Activated naive CD8-positive, alpha-beta T cell treated with anti-CD3 and anti-CD28 coated beads, Interleukin-2, amount 10 ng/mL, durations not matched to agents 7 days and 5 days (primary cell): ENCODE results near the gene TRAF2. TPM values are rescaled to one million over a fixed set of nuclear protein-coding genes. Genes with fewer than 3 reads are reported as not detected.

Experiments used
- ATAC-seq: fragments of 150-1000 bp; cut with Tn5 transposase; one replicate; pipeline ENCODE4 v1.10.0; 2021; ENCODE audit warnings: low read depth, moderate library complexity
- POLR2A ChIA-PET: fragments of 350-600 bp; sonication (Branson Sonifier 250); formaldehyde crosslinking; loops from one replicate; lab custom pipeline; 2021; ENCODE audit warnings: antibody characterized with exemption; lab: Charles Lee
- DNase-seq: peaks from one replicate; pipeline ENCODE4 v3.0.0; 2021
- H3K27ac Mint-ChIP-seq: one replicate; pipeline ENCODE4 v1.8.0; 2022; ENCODE audit warnings: mild to moderate bottlenecking, mixed read lengths
- H3K27me3 Mint-ChIP-seq: one replicate; pipeline ENCODE4 v1.8.0; 2022; ENCODE audit warnings: mild to moderate bottlenecking, moderate library complexity, mixed read lengths
- H3K36me3 Mint-ChIP-seq: one replicate; pipeline ENCODE4 v1.8.0; 2021; ENCODE audit warnings: mild to moderate bottlenecking, mixed read lengths
- H3K4me1 Mint-ChIP-seq: one replicate; pipeline ENCODE4 v1.8.0; 2021; ENCODE audit warnings: mixed read lengths
- H3K4me3 Mint-ChIP-seq: one replicate; pipeline ENCODE4 v1.8.0; 2022; ENCODE audit warnings: mild to moderate bottlenecking, moderate library complexity, mixed read lengths
- H3K9me3 Mint-ChIP-seq: one replicate; pipeline ENCODE4 v1.8.0; 2021; ENCODE audit warnings: mixed read lengths
- total RNA-seq, 2 experiments: library from RNA; stranded (reverse); gene quantifications; one replicate each; pipeline ENCODE4 v1.2.3, GENCODE V29; 2021

The TRAF2 gene
- total RNA-seq, 2 experiments from 2014 or later = 44.0 to 52.1 TPM

DNA sequence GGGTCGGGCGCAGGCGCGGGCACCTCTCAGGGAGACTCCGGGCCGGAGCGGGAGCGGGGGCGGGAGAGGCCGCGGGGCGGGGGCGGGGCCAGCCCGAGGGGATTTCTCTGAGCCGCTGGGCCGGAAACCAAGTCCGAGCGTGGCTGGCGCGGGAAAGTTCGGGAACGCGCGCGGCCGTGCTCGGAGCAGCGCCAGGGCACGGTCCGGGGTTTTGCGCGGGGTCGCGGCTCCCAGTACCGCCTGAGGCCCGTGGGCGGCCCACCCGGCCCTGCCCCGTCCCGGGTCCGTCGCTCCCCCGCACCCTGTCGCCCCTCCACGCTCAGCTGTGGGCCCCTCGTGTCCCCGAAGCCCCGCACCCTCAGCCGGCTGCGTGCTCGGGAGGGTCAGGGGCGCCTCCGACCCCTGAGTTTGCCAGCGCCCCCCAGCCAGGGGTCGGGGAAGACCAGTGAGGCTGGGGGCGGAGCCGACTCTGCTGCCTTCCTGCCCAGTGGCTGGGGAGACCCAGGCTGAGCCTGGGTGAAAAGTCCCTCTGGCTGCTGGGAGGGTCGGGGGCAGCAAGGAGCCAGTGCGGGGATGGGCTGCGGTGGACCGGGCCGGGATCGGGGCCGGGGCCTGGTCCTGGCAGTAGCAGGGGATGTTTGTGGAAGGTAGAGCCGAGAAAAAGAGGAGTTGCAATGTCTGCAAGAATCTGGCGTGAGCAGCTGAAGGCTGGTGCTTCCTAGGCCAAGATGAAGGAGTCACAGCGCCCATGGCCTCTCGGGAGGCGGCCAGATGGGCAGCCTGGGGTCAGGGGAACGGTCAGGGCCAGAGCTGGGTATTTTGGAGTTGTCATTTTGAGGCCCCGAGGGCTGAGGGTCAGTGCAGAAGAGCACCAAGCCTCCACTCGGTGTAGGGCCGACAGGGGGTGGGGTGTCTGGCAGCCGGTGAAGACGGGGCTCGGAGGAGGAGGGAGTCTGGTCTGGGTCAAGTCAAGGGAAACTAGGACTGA, 588 bp downstream of the TRAF2 start:
- Mint-ChIP-seq H3K36me3 (no peaks in the 10 kb centered on the region), H3K9me3 (no peaks in the 10 kb centered on the region), H3K27me3 (no peaks in the 10 kb centered on the region), H3K4me1 (peaks cover 25% of the 10 kb centered on the region), H3K4me3 (peak overlapping the region; percentile 99), H3K27ac (peak overlapping the region; percentile 88)
- peak; percentile 66 for DNase-seq
- ATAC-seq = peak; percentile 21
- POLR2A ChIA-PET = interaction anchor here (0.6 to 3.3 kb wide), 13 partner anchors 15 to 354 kb away, joined by 3 to 38 read pairs (median 4); partner anchors contain the start of genes EDF1, PAXX, RABL6 and TUBB4B

DNA sequence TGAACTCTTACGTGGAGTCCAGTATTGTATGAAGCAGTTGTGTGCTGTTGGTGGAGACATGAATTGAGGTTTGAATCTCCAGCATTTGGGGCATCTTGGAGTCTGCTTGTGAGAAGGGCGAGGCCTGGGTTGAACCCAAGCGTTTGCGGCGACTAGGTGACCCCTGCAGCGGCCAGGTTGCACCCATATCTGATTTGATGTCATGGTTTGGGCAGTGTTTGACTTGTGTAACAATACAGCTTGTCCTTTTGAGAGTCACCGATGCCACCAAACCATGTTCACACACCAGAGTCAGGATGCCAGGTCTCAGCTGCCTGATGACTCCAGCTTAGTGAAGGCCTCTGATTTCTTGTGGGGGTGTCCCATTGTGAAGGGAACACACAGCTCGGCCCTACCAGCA, 2.1 kb downstream of the TRAF2 start:
- H3K27ac Mint-ChIP-seq = no peak overlapping the region
- H3K36me3 Mint-ChIP-seq = no peaks in the 10 kb centered on the region
- H3K4me1 Mint-ChIP-seq = peaks cover 18% of the 10 kb centered on the region
- ATAC-seq (no peak), DNase-seq (no peak)
- no peaks in the 10 kb centered on the region for H3K9me3 Mint-ChIP-seq
- POLR2A ChIA-PET = interaction anchor here (3.3 kb wide), 1 partner anchor 13 kb away, joined by 38 read pairs; no protein-coding TSS in a partner anchor
- no peak overlapping the region for H3K4me3 Mint-ChIP-seq
- no peaks in the 10 kb centered on the region for H3K27me3 Mint-ChIP-seq

DNA sequence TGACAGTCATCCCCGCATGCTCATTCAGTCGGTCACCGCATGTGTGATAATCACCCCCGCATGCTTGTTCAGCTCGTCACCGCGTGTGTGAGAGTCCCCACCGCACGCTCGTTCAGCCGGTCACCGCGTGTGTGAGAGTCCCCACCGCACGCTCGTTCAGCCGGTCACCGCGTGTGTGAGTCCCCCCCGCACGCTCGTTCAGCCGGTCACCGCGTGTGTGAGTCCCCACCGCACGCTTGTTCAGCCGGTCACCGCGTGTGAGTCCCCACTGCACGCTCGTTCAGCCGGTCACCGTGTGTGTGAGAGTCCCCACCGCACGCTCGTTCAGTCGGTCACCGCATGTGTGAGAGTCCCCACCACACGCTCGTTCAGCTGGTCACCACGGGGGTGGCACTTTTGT, 3.5 kb downstream of the TRAF2 start:
- Mint-ChIP-seq H3K27ac (no peak overlapping the region), H3K4me1 (peaks cover 19% of the 10 kb centered on the region), H3K9me3 (no peaks in the 10 kb centered on the region), H3K27me3 (no peaks in the 10 kb centered on the region), H3K36me3 (peaks cover 4% of the 10 kb centered on the region), H3K4me3 (no peak overlapping the region)
- POLR2A ChIA-PET = no interaction called here
- DNase-seq (no peak), ATAC-seq (no peak)

DNA sequence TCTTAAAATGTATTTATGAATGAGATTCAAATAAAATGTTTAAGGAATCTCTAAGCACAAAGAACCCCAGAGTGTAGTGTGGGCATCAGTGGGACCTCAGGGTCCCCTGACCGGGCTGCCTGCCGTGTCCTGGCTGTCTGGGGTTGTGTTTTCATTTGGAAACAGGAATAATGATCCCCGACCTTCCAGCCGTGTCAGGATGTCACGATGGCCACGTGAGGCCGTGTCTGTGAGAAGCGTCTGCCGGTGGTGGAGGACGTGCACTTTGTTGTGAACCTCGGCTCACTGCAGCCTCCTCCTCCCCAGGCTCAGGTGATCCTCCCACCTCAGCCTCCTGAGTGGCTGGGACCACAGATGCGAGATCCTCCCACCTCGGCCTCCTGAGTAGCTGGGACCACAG, 4.3 kb downstream of the TRAF2 start:
- H3K9me3 Mint-ChIP-seq = no peaks in the 10 kb centered on the region
- H3K27me3 Mint-ChIP-seq = no peaks in the 10 kb centered on the region
- H3K36me3 Mint-ChIP-seq = peaks cover 5% of the 10 kb centered on the region
- H3K27ac Mint-ChIP-seq = no peak overlapping the region
- ATAC-seq (no peak), DNase-seq (no peak)
- POLR2A ChIA-PET = no interaction called here
- no peak overlapping the region for H3K4me3 Mint-ChIP-seq
- peaks cover 19% of the 10 kb centered on the region for H3K4me1 Mint-ChIP-seq

DNA sequence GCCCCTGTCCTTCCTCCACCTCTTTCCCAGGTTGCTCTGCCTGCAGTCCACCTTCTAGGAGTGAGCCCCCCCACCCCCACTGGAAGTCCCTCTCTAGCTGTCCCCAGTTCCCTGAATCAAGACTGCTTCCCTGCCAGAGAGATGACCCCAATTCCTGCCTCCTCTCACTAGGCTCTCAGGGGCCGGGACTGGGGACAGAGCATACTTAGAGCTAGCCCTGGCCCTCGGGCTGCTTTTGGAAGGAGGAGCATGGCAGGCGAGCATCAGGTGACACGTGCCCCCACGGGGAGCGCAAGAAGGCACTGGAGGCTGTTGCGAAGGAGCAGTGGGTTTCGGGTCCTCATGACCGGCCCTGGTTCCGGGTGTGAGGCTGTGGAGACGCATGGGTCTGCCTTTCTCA, 9.7 kb downstream of the TRAF2 start:
- POLR2A ChIA-PET = no interaction called here
- no peaks in the 10 kb centered on the region for H3K9me3 Mint-ChIP-seq
- peak overlapping the region; percentile 45 for H3K27ac Mint-ChIP-seq
- peaks cover 23% of the 10 kb centered on the region for H3K4me1 Mint-ChIP-seq
- ATAC-seq (no peak), DNase-seq (no peak)
- no peak overlapping the region for H3K4me3 Mint-ChIP-seq
- H3K27me3 Mint-ChIP-seq = no peaks in the 10 kb centered on the region
- H3K36me3 Mint-ChIP-seq = peaks cover 15% of the 10 kb centered on the region

DNA sequence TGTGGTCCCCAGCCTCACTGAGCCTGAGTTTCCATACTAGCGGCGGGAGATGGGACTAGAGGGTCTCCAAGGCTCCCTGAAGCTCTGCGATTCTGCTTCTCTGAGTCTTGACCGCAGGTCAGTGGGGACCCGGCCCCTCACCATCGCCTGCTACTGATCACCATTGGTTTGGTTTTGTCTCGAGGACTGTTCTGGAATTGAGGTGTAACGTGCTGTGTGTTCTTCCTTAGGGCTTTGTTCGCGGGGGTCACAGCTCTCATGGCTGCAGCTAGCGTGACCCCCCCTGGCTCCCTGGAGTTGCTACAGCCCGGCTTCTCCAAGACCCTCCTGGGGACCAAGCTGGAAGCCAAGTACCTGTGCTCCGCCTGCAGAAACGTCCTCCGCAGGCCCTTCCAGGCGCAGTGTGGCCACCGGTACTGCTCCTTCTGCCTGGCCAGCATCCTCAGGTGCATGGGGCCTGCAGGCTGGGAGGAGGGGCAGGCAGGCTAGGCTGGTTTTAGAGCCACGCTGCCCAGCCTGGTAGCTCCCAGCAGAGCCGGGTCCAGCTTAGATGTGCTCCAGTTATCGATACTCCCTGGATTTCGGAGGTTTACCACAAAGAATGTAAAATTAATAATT, 12.3 kb downstream of the TRAF2 start:
- Mint-ChIP-seq H3K4me1 (peaks cover 37% of the 10 kb centered on the region), H3K27me3 (no peaks in the 10 kb centered on the region), H3K36me3 (peaks cover 22% of the 10 kb centered on the region), H3K27ac (peak overlapping the region; percentile 34), H3K9me3 (no peaks in the 10 kb centered on the region), H3K4me3 (no peak overlapping the region)
- POLR2A ChIA-PET = no interaction called here
- ATAC-seq (no peak), DNase-seq (no peak)

DNA sequence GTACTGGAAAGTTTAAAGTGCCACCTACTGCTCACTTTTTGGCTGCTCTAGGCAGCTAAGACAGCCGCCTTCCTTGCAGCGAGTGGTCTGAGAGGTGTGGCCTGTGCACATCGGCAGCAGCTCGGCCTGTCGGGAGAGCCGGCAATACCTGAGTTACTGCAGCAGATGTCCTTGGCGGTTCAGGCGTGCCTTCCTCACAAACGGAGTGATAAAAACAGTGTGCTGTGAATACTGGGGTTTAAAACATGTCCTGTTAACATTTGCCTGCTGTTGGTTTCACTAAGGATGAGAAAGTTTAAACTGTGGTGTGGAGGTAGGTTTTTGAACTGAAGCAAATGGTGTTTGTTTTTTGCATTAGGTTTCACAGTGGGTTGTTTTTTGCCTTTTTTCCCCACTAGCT, 12.9 kb downstream of the TRAF2 start:
- ATAC-seq (no peak), DNase-seq (no peak)
- Mint-ChIP-seq H3K36me3 (peaks cover 22% of the 10 kb centered on the region), H3K9me3 (no peaks in the 10 kb centered on the region), H3K27me3 (no peaks in the 10 kb centered on the region), H3K4me1 (peaks cover 36% of the 10 kb centered on the region), H3K4me3 (no peak overlapping the region), H3K27ac (peak overlapping the region; percentile 56)
- POLR2A ChIA-PET = no interaction called here

DNA sequence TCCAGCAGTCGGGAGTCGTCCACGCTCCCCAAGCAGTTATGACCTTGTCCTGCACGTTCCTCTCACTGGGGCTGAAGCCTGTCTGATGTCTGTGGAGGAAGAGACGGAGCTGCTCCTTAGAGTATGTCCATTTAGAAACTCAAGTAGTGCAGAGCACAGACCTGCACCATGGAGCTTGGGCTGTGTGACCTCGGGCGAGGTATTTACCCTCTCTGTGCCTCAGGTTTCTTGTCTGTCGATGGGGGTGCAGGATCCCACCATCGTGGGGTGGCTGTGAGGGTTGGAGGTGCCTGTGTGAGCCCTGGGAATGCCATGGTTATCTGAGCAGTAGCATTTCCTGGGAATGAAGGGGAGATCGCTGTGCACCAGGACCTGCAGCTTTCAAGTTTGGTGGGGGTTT, 14.2 kb downstream of the TRAF2 start:
- H3K27me3 Mint-ChIP-seq = no peaks in the 10 kb centered on the region
- no peak for ATAC-seq
- H3K9me3 Mint-ChIP-seq = no peaks in the 10 kb centered on the region
- peak overlapping the region; percentile 79 for H3K27ac Mint-ChIP-seq
- DNase-seq = no peak
- POLR2A ChIA-PET = interaction anchor here (3.6 kb wide), 1 partner anchor 13 kb away, joined by 38 read pairs; the partner anchor contains the start of gene TRAF2
- peaks cover 37% of the 10 kb centered on the region for H3K4me1 Mint-ChIP-seq
- peaks cover 23% of the 10 kb centered on the region for H3K36me3 Mint-ChIP-seq
- H3K4me3 Mint-ChIP-seq = no peak overlapping the region

DNA sequence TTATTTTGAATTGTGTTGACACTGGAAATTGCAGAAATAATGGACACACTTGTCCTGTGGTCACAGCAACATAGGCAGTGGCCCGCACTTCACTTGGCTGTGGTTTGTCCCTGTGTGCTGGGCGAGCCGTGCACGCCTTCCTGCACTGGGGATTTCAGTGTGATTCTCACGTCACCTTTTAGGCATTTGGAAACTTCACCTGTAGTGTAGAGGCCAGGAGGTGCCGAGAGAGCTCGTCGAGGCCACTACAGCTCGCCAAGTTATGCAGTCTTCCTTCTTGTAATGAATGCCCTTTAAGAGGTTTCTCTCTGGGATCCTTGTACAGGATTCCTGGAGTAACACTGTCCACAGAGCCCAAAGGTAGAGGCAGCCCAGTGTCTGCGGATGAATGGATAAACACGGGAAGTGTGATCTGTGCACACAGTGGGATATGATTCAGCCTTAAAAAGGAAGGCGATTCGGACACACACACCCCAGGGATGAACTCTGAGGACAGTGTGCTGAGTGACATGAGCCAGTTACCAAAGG, 14.7 kb downstream of the TRAF2 start:
- DNase-seq = no peak
- Mint-ChIP-seq H3K27ac (peak overlapping the region; percentile 87), H3K4me3 (peak overlapping the region; percentile 54), H3K9me3 (no peaks in the 10 kb centered on the region), H3K4me1 (peaks cover 37% of the 10 kb centered on the region), H3K27me3 (no peaks in the 10 kb centered on the region), H3K36me3 (peaks cover 23% of the 10 kb centered on the region)
- POLR2A ChIA-PET = interaction anchor here (1.1 to 3.6 kb wide), 4 partner anchors 14 to 58 kb away, joined by 3 to 38 read pairs (median 16); partner anchors contain the start of genes AJM1, C8G, FBXW5 and TRAF2
- no peak for ATAC-seq

DNA sequence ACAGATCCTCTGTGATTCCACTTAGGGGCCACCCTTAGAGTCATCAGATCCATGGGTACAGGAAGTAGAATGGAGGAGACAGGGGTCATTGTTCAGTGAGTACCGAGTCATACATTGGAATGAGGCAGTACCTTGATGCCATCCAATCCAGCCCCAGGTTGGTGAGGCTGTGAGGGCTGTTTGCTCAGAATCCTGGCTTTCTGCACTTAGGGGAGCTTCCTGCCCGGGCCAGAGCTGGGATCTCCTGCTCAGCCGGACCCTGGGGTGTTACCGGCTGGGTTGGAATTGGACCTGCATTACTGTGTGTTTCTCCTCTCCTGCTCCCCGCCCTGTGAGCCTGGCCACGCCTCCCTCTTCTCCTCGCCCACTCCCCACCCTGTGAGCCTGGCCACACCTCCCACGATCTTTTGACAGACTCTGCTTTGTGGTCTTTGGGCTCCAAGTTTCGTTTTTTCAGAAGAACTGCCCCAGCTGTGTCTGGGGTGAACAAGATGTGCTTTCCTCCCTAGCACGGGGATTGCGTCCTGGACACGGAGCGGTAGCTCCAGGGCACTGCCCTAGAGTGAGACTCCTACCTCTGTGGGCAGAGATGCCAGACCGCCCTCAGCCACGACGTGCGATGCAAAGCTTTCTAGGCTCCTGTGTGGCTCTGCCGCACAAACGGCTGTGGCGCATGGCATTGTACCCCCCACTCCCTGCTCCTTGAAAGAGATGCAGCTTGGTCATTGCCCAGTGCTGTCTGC, 15.4 kb downstream of the TRAF2 start:
- ATAC-seq = peak; percentile 76
- Mint-ChIP-seq H3K27ac (peak overlapping the region; percentile 87), H3K27me3 (no peaks in the 10 kb centered on the region), H3K9me3 (no peaks in the 10 kb centered on the region), H3K4me3 (peak overlapping the region; percentile 54), H3K4me1 (peaks cover 38% of the 10 kb centered on the region), H3K36me3 (peaks cover 26% of the 10 kb centered on the region)
- POLR2A ChIA-PET = interaction anchor here (0.6 to 3.6 kb wide), 10 partner anchors 9 to 231 kb away, joined by 3 to 38 read pairs (median 6); partner anchors contain the start of genes AJM1, C8G, CLIC3 and FBXW5
- peak; percentile 66 for DNase-seq

DNA sequence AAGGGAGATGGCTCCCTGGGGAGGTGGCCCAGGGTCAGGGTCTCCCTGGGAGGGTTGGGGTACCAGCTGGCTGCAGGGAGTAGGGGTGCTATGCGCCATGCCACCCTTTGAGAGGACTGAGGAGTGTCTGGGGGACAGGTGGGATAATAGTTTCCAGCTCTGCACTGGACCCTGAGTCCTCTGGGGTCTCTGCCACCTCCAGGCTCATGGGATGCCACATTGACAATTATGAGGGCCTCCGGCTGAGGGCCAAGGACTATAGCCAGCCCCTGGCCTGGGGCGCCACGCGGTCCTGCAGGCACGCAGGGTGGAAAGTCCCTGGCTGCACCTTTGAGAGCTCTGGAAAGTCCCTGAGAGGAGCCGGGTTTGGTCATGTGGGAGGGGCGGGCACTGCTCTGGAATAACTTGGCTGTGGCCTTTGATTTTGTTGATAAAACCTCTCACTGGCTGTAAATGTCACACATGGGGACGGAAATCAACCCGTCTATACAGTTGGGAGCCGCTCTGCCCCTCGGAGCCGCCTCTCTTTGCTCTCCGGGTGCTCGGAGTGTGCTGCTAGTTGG, 16.0 kb downstream of the TRAF2 start:
- no peaks in the 10 kb centered on the region for H3K9me3 Mint-ChIP-seq
- peaks cover 31% of the 10 kb centered on the region for H3K36me3 Mint-ChIP-seq
- peak overlapping the region; percentile 87 for H3K27ac Mint-ChIP-seq
- peak; percentile 61 for ATAC-seq
- POLR2A ChIA-PET = interaction anchor here (0.6 to 3.6 kb wide), 11 partner anchors 8 to 133 kb away, joined by 3 to 38 read pairs (median 6); partner anchors contain the start of genes AJM1, C8G, CLIC3 and FBXW5
- H3K4me1 Mint-ChIP-seq = peaks cover 34% of the 10 kb centered on the region
- H3K27me3 Mint-ChIP-seq = no peaks in the 10 kb centered on the region
- peak; percentile 62 for DNase-seq
- peak overlapping the region; percentile 54 for H3K4me3 Mint-ChIP-seq

DNA sequence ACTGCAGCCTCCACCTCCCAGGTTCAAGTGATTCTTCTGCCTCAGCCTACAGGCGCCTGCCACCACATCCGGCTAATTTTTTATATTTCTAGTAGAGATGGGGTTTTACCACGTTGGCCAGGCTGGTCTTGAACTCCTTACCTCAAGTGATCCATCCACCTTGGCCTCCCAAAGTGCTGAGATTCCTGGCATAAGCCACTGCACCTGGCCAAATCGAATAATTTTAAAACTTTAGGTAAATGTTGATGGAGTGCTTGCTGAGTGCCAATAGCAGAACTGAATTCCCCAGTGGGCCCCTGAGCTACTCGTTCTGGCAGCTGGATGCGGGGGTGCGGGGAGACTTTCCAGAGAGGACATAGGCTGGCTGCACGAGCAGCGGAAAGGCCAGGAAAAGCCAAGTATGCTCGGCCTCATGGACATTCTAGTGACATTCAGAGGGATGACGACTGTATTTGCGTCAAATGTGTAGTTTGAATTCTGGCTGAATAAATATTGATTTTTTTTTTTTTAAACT, 16.8 kb downstream of the TRAF2 start:
- peaks cover 33% of the 10 kb centered on the region for H3K4me1 Mint-ChIP-seq

More for the DNA sequence above, 16.8 kb downstream of the TRAF2 start:
- ATAC-seq = no peak
- H3K9me3 Mint-ChIP-seq = no peaks in the 10 kb centered on the region
- POLR2A ChIA-PET = interaction anchor here (0.6 to 3.6 kb wide), 10 partner anchors 8 to 132 kb away, joined by 3 to 38 read pairs (median 7); partner anchors contain the start of genes C8G, CLIC3, FBXW5 and TRAF2
- DNase-seq = no peak
- peaks cover 31% of the 10 kb centered on the region for H3K36me3 Mint-ChIP-seq
- peak overlapping the region; percentile 70 for H3K27ac Mint-ChIP-seq
- H3K27me3 Mint-ChIP-seq = no peaks in the 10 kb centered on the region
- H3K4me3 Mint-ChIP-seq = no peak overlapping the region
